GM19463 (cell line): ENCODE measurements around the gene MRPL21.

Experiments
- ATAC-seq: cut with Tn5 transposase; IDR thresholded peaks from one replicate; pipeline ENCODE4 v1.9.1; 2021; ENCODE audit warnings: mild to moderate bottlenecking, moderate library complexity; ENCODE audit not compliant: unreplicated experiment

MRPL21 gene

GRCh38 chr11:68935516-68936357, 32.1 kb upstream of the MRPL21 start:
- ATAC-seq: no peak

GRCh38 chr11:68935066-68935465, 31.4 kb upstream of the MRPL21 start:
- no peak for ATAC-seq

- no peak for ATAC-seq
Measured at GRCh38 chr11:68934666-68935065, 31.0 kb upstream of the MRPL21 start.

- no peak for ATAC-seq
Measured at GRCh38 chr11:68934321-68934645, 30.7 kb upstream of the MRPL21 start.

- no peak for ATAC-seq
Measured at GRCh38 chr11:68933605-68934320, 30.1 kb upstream of the MRPL21 start.

GRCh38 chr11:68932933-68933577, 29.4 kb upstream of the MRPL21 start:
- no peak for ATAC-seq

GRCh38 chr11:68932358-68932757, 28.7 kb upstream of the MRPL21 start:
- no peak for ATAC-seq

GRCh38 chr11:68931911-68932310, 28.3 kb upstream of the MRPL21 start:
- no peak for ATAC-seq

GRCh38 chr11:68930991-68931855, 27.6 kb upstream of the MRPL21 start:
- no peak for ATAC-seq

- ATAC-seq: no peak
Measured at GRCh38 chr11:68929706-68930570, 26.3 kb upstream of the MRPL21 start.

- ATAC-seq: no peak
Measured at GRCh38 chr11:68929135-68929534, 25.5 kb upstream of the MRPL21 start.

- no peak for ATAC-seq
Measured at GRCh38 chr11:68928136-68928880, 24.7 kb upstream of the MRPL21 start.

GRCh38 chr11:68927280-68928135, 23.9 kb upstream of the MRPL21 start:
- peak; percentile 62 for ATAC-seq

- ATAC-seq: no peak
Measured at GRCh38 chr11:68925611-68926010, 22.0 kb upstream of the MRPL21 start.

GRCh38 chr11:68924073-68924925, 20.7 kb upstream of the MRPL21 start:
- ATAC-seq: no peak

- no peak for ATAC-seq
Measured at GRCh38 chr11:68923614-68924013, 20.0 kb upstream of the MRPL21 start.

GRCh38 chr11:68916439-68916838, 12.8 kb upstream of the MRPL21 start:
- no peak for ATAC-seq
